CD4-positive, alpha-beta T cell treated with Interleukin-21 for 1 hour (primary cell): ENCODE data around the gene ROPN1B.
A peak's percentile ranks its signal among the peaks of the same experiment; 100 is the strongest.

Source experiments
- DNase-seq: peaks from one replicate; pipeline ENCODE4 v3.0.0-alpha.2; 2020

ROPN1B gene

DNA sequence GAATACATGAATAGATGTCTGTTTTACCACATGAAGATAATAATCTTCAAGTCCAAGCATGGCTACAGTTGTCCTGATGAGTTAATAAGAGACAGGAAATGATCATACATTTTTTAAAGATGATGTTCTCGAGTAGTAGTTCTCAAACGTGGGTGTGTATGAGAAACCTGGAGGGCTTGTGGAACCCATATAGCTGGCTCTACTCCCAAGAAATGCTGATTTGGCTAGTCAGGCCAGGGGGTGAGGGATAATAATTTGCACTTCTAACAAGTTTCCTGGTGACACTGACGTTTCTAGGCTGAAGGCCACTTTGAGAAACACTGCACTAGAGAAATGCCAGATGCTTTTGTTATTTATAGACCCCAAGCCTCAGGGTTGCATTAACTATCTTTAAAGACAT lies 37.0 kb downstream of the ROPN1B start:
- DNase-seq, result no peak

GRCh38 chr3:126008219-126008618 lies 39.2 kb downstream of the ROPN1B start:
- no peak for DNase-seq

DNA sequence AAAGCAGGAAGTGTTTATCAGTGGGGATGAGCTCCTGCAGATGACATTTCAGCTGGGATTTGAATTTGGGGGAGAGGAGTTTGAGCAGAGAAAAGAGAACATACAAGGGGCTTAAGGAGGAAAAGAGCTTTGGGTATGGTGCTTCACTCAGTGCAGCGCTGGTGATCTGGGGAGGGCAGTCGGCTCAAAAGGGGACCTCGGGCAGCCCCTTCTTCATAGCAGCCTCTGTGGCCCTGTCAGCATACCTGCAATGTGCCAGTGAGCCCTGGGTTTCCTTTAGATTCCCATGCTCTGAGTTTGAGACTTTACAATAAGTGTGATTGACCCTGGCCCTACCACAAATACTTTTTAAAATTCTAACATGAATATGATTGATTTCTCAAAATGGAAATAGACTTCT lies 40.2 kb downstream of the ROPN1B start:
- DNase-seq, result no peak

- no peak for DNase-seq
Measured at GRCh38 chr3:126013751-126014156, 44.8 kb downstream of the ROPN1B start.

- no peak for DNase-seq
Measured at GRCh38 chr3:126014252-126014651, 45.3 kb downstream of the ROPN1B start.

DNA sequence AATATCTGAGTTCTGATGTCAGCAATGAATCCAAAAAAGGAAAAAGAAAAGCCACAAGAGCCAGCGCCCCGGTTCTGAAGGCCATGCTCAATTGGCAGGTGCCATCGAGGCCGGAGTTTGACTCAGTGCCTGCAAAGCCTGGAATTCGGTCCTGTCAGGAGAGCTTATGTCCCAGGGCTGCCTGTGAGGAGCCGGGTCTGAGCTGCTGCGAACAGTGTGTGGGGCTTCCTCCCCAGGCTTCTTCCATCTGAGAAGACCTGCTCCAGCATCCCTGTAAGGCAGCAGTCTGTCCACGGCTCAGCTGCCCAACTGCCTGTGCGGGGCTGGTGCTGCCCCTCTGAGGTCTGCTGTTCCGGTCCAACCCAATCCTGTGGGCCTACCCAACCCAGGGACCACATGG lies 46.1 kb downstream of the ROPN1B start:
- DNase-seq, result no peak

DNA sequence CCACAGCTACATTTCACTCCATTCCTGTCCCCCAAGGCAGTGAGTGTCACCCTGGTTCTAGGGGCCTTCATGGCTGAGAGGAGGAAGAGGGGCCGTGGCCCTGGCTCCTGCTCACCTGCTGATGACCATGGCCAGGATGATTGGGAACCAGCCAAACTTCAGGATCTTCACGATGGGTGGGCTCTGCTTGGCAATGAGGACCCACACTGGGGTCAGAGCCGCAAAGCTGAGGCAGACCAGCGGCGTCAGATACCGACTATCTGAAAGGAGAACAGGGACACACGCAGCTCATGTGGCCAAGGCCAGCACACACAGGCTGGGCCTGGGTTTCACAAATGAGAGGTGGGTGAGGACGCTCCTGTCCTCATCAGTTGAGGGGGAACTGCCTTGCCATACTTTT lies 47.6 kb downstream of the ROPN1B start:
- no peak for DNase-seq

DNA sequence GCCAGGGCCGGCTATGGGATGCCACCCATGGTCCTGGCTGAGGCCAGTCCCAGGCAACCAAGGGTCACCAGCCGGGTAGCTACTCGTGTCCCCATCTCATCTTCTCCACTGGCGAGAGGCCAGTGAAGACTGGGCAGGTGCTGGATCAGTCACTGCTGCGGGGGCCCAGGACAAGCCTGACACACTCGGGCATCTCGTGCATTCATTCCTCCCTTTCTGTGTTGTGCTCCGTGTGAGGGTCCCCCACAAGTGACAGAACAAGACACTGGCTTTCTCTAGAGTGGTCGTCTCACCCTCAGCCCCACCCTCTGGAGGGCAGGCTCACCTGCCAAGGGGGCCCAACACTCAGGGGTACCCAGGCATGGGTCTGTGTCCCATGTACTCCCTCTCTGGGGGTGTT lies 48.4 kb downstream of the ROPN1B start:
- DNase-seq, result no peak

- no peak for DNase-seq
Measured at GRCh38 chr3:126018545-126018944, 49.6 kb downstream of the ROPN1B start.

GRCh38 chr3:126018995-126019394 lies 50.0 kb downstream of the ROPN1B start:
- no peak for DNase-seq

- DNase-seq, result no peak
Measured at GRCh38 chr3:126019683-126020082, 50.7 kb downstream of the ROPN1B start.

- no peak for DNase-seq
Measured at GRCh38 chr3:126021224-126021623, 52.2 kb downstream of the ROPN1B start.

DNA sequence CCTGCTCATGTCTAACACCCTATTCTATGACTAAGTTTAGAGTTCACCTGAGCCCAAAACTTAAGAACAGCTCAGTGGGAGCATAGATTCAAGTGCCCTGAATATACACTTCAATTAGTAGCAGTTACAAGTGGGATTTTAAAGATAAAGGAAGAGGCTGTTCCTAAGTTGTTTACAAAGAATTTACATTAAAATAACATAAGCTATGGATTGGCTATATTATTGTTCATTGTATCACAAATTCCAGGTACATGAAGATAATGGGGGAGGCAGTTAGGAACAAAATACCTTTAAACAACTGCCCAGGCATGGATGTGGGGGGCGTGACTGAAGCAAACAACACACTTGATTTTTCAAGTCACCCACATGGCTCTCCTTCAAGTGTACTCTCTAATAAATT lies 52.7 kb downstream of the ROPN1B start:
- DNase-seq, result no peak

DNA sequence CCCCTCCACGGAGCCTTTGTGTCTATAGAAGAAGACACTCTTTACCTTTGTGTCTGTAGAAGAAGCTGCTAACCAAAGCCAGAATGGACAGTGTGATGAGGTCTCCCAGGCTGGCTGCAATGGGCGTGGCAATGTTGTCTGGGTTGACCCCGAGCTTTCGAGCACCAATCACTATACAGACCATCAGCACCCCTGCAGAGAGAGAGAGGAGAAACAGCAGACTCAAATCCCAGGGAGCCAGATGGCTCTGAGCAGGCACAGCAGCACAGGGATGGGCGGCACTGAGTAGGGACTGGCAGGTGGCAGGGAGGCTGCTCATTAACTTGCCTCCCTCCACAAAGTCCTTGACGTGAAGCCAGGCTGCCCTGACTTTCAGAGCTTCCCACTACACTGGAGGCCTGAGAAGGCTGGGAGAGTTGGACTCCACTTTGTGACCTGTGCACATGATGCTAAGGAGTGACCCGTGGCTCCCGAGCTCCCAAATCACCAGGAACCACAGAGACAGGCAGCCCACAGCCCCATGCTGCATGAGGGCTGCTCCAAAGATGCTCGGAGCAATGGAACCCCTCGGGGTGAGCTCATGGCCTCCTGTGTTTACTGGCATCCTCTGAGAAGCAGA lies 53.9 kb downstream of the ROPN1B start:
- DNase-seq, result no peak

DNA sequence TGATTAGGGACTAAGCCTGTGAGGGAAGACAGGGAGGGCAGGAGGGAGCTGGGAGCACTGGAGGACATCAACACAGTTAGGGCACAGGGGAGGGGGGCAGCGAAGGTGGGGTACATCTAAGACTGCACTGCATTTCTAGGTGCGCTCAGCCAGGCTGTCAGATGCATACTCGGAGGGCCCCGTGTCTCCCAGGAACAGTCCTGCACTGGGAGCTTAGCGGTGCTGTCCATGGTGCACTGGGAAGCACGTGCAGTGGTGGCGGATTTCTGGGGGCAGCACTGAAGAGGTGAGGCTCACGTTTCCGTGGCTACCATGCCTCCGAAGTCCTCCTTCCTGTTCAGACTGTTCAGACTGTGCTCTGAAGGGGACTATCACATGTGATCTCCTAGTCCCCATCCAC lies 54.4 kb downstream of the ROPN1B start:
- no peak for DNase-seq

DNA sequence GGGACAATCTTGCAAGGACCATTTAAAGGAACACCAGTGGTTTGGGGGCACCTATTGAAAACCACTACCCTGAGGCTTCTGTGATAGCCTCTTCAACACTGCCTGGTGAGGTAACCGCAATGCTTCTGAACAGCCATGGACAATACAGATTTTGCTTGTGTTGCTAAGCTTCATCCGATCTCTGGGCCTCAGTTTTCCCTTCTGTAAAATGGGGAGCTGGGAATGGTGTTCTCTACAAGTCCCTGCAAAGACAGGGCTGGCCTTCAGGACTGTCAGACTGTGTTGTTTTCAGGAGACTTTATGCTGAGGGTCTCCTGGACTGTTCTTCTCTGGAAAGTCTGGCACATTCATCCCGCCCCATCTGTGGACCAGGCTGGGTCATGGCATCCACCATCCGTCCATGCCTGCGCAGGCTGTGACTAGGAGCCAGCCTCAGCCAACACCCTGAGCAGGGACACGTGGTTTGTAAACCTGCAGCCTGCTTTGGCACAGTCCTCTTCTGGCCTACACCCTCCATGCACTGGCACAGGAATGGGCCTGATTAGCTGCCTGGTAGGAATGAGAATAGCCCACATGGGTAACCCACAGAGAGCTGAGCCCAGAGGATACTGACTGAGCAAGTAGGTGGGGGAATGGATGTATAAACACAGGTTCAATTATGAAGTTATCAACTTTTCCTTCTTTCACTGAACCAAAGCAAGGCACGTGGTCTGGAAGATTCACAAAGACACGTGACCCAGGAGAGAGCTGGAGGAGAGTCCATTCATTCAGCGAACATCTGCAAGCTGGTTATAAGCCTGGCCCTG lies 55.3 kb downstream of the ROPN1B start:
- no peak for DNase-seq

DNA sequence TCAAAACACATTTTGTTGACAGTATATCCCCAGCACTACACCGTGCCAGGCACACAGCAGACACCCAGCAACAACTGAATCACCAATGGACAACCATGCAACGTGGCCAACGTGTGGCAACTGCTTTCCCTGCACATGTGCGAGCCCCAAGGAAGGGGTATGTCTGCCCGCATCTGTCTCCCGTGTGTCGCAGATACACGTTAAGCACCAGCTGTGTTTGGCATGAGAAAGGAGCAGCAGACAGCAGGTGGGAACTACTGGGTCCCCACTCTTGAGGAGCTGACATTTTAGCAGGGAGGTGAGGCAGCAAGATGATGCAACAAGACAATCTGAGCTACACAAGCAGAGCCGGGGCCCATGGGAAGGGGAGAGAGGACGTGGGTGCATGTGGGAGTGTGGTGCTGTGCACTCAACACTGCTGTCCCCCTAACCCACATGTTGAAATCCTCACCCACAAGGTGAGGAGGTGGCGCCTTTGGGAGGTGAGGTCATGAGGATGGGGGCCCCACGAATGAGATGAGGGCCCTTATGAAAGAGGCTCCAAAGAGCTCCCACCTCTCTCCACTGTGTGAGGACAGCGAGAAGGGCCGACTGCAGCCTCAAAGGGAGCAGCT lies 56.2 kb downstream of the ROPN1B start:
- DNase-seq, result no peak

- DNase-seq, result no peak
Measured at GRCh38 chr3:126025862-126026261, 56.9 kb downstream of the ROPN1B start.

- DNase-seq, result peak; percentile 16
Measured at GRCh38 chr3:126026277-126026751, 57.3 kb downstream of the ROPN1B start.

DNA sequence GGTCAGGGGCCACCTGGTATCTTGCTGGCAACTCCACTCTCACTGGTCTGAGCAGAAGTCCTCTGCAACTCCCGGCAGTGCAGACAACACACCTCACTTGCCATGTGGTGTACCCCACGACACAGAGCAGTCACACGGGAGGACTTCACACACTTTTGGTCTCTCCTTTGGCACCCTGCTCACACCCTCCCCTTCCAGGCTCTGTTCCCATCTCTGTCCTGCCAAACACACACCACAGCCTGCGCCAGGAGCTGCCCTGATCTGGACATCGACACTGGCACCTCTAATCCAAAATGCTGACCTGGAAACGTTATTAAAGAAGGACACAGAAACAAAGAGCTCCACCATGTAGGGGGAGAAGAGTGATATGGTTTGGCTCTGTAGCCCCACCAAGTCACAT lies 57.8 kb downstream of the ROPN1B start:
- DNase-seq, result no peak

- DNase-seq, result no peak
Measured at GRCh38 chr3:126028096-126028495, 59.1 kb downstream of the ROPN1B start.

DNA sequence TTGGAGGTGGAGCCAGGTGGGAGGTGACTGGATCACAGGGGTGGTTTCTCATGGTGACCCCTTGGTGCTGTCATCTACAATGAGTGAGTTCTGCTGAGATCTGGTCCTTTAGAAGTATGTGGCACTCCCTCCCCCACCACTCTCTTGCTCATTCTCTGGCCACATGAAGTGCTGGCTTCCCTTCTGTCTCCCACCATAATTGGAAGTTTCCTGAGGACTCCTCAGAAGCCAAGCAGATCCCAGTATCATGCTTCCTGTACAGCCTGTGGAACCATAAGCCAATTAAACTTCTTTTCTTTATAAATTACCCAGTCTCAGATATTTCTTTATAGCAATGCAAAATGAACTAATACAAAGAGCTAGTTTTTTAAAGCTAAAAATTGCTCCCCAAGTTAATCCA lies 60.3 kb downstream of the ROPN1B start:
- DNase-seq, result no peak

DNA sequence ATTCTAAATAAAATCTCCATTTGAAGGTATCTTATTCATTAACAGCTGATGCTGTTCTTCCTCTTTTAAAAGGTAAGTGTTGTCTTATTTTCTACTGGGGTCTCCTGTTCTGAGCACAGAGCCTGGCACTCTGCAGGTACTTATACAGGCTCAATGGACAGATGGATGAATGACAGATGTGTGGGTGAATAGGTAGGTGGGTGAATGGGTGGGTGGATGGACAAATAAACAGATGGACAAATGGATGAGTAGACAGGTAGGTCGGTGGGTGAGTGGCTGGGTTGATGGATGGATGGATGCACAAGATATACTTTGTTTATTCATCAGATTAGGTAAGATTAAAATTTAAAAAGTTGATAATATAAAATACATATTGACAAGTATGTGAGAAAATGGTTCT lies 61.5 kb downstream of the ROPN1B start:
- no peak for DNase-seq

GRCh38 chr3:126031981-126032471 lies 63.0 kb downstream of the ROPN1B start:
- DNase-seq, result no peak
